ENCODE data around the gene FOXO1. TPM values are rescaled to one million over a fixed set of nuclear protein-coding genes. Genes with fewer than 3 reads are reported as not detected.

The FOXO1 gene
- total and polyA plus RNA-seq, 2 of the 13 experiments (the other 11 are each of a cell fraction or from before 2014, with no cell fraction given) = 8.1 to 13.1 TPM

- TF ChIP-seq LRRFIP1 (CRISPR knock-in tag; conservative IDR thresholded peaks at IDR 0.05) = no peak
- no peak for TF ChIP-seq NR1H2 (CRISPR knock-in tag; IDR thresholded peaks at IDR 0.05; ENCODE audit: borderline replicate concordance, low read depth)
- no peak for TF ChIP-seq FOXK2 (IDR thresholded peaks at IDR 0.05)
- TF ChIP-seq KLF15 (CRISPR knock-in tag; IDR thresholded peaks at IDR 0.05; ENCODE audit: borderline replicate concordance) = no peak
- TF ChIP-seq EHMT2 (IDR thresholded peaks at IDR 0.05; ENCODE audit: borderline replicate concordance, low read depth, low read length) = no peak
- TF ChIP-seq SIX4 (CRISPR knock-in tag; IDR thresholded peaks at IDR 0.05) = peak; percentile 86
- TF ChIP-seq KDM4B (CRISPR knock-in tag; IDR thresholded peaks at IDR 0.05) = no peak
- no peak for TF ChIP-seq LCORL (IDR thresholded peaks at IDR 0.05)
- no peak for TF ChIP-seq LCORL (CRISPR knock-in tag; IDR thresholded peaks at IDR 0.05)
- TF ChIP-seq ESRRA (CRISPR knock-in tag; IDR thresholded peaks at IDR 0.05; ENCODE audit: low read depth) = no peak
- peak; percentile 94 for TF ChIP-seq SIX1 (CRISPR knock-in tag; IDR thresholded peaks at IDR 0.05; ENCODE audit: borderline replicate concordance)
- TF ChIP-seq KAT7 (CRISPR knock-in tag; IDR thresholded peaks at IDR 0.05; ENCODE audit: borderline replicate concordance) = no peak
- no peak for TF ChIP-seq STAT6 (CRISPR knock-in tag; IDR thresholded peaks at IDR 0.05; ENCODE audit: borderline replicate concordance)
- 0 out of 2 replicates have a peak, but pooled peaks have one; percentile 36 for TF ChIP-seq HNF4A (CRISPR knock-in tag; IDR thresholded peaks at IDR 0.05)
Measured at GRCh38 chr13:40619479-40619814, 47.0 kb downstream of the FOXO1 start (continued).
